Retinal pigment epithelial cell (primary cell): ENCODE results near the gene INSIG1.
A peak's percentile ranks its signal among the peaks of the same experiment; 100 is the strongest.

Experiments used
- DNase-seq: peaks from one replicate; pipeline ENCODE4 v3.0.0-alpha.2; 2010; ENCODE audit warnings: low read depth
- H3K4me3 ChIP-seq: 2 replicates; pipeline ENCODE4 v1.5.1; 2011; ENCODE audit warnings: mild to moderate bottlenecking, low read length, control low read depth, moderate library complexity
- CTCF ChIP-seq: conservative IDR thresholded peaks from 2 replicates; pipeline ENCODE4 v1.5.1; 2011; ENCODE audit warnings: low read depth, low read length, control low read depth, inconsistent platforms

The INSIG1 gene

DNA sequence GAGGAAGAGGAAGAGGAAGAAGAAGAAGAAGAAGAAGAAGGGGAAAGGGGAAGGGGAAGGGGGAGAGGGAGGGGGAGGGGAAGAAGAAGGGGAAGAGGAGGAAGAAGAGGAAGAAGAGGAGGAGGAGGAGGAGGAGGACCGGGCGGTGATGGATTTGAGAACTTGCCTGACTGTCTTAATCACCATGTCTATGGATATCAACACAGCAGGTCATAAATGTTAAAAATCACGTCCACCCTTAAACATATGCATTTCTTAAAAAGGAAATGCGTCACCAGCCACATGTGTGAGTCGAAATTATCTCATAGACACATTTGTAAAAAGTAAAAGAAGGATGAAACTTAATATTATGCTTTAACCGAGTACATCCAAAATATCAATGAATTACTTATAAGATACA lies 42.1 kb upstream of the INSIG1 start:
- no peak for DNase-seq
- H3K4me3 ChIP-seq = no peak overlapping the region
- no peak for TF ChIP-seq CTCF

- no peak for TF ChIP-seq CTCF
- H3K4me3 ChIP-seq = no peak overlapping the region
- DNase-seq = no peak
Measured at GRCh38 chr7:155256081-155256760, 41.5 kb upstream of the INSIG1 start.

GRCh38 chr7:155256761-155257481 lies 40.8 kb upstream of the INSIG1 start:
- no peak overlapping the region for H3K4me3 ChIP-seq
- no peak for DNase-seq
- no peak for TF ChIP-seq CTCF

DNA sequence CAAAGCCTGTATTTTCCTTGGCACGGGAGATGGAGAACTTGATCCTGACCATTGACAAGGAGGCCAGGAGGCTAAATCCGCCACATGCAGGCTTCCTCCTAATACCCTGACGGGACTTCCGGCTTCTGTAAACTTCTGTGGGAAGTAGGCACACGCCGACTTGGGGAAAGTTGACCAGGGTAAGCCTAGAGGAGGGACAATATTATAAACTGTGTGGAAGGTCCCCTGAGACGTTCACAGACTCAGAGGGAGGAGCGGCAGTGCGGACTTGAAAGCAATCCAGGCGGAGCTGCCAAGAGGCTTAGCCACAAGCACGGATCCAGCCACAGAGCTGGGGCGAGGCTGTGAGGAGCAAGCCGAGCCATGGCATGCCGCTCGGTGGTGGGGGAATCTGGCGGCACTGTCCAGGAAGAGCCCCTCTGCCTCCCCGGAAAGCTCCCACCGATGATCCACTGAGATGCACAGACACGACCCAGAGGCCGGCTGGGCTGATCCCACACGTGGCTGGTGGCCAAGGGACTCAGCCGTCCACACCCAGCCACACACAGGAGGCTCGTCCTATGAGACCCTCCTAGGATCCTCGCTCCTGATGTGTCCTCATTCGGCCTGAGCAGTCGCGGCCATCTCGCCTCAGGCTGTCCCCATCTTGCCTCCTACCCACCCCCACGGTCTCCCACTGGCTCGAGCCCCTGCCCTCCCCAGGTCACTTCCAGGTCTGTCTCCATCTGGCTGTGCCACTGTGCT lies 40.0 kb upstream of the INSIG1 start:
- no peak for TF ChIP-seq CTCF
- DNase-seq = peak; percentile 19
- H3K4me3 ChIP-seq = no peak overlapping the region

DNA sequence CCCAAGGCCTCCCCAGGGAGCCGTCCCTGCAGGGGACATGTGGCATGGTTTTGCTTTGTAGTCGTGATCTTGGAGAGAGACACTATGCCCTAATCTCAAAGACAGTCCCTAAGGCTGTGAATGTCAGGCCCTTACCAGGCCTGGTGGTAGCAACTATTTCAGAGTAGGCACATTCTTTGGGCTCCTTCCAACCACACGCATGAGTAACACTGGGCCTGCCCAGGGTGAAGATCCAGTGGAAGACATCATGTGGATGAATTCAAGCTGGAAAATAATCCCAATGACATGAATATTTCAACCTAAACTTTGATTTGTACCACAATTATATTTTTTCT lies 39.5 kb upstream of the INSIG1 start:
- H3K4me3 ChIP-seq = no peak overlapping the region
- no peak for TF ChIP-seq CTCF
- peak; percentile 54 for DNase-seq

GRCh38 chr7:155259866-155260497 lies 37.7 kb upstream of the INSIG1 start:
- no peak for DNase-seq
- no peak for TF ChIP-seq CTCF
- H3K4me3 ChIP-seq = no peak overlapping the region
